GM12878 (cell line): ENCODE measurements around the gene CFAP74. TPM values are rescaled to one million over a fixed set of nuclear protein-coding genes. Genes with fewer than 3 reads are reported as not detected.

Experiments used
- ATAC-seq: fragments of 200-7000 bp; cut with Tn5 transposase; 3 replicates; pipeline ENCODE4 v1.9.1; 2020; ENCODE audit warnings: mild to moderate bottlenecking, moderate library complexity
- BruUV-seq: library from RNA; stranded (reverse); fragments of 400-500 nt; replicated peaks from 2 replicates; lab custom pipeline; 2021; lab: Mats Ljungman, UMichigan
- CTCF ChIA-PET: fragments of 300-600 bp; sonication (Branson Sonifier 250); formaldehyde crosslinking; extraction: SDS; loops from one replicate; lab custom pipeline; 2021; ENCODE audit warnings: inconsistent platforms; lab: Yijun Ruan, JAX
- POLR2A ChIA-PET: fragments of 350-600 bp; formaldehyde crosslinking; extraction: SDS; loops from one replicate; lab custom pipeline; 2021; ENCODE audit warnings: inconsistent platforms; lab: Charles Lee
- RAD21 ChIA-PET: fragments of 300-600 bp; sonication (Branson Sonifier 250); formaldehyde crosslinking; loops from one replicate; lab custom pipeline; 2023; ENCODE audit warnings: antibody characterized with exemption; ENCODE audit not compliant: unreplicated experiment; lab: Charles Lee
- SMC1A ChIA-PET: fragments of 300-600 bp; sonication (Branson Sonifier 250); formaldehyde crosslinking; loops from one replicate; lab custom pipeline; 2023; ENCODE audit not compliant: unreplicated experiment, uncharacterized antibody; lab: Charles Lee
- DNase-seq: peaks from one replicate; pipeline ENCODE4 v3.0.0-alpha.2; 2011; ENCODE audit warnings: low read depth, low spot score
- FAIRE-seq: peaks from 3 replicates; lab custom pipeline; 2011; peaks lifted over from hg19 to GRCh38; lab: Jason Lieb, UNC
- H2AFZ ChIP-seq: 2 replicates; pipeline ENCODE4 v1.6.0; 2011; ENCODE audit warnings: low read depth, low read length, control low read depth; ENCODE audit not compliant: control insufficient read depth
- H3K27ac ChIP-seq: 2 replicates; pipeline ENCODE4 v1.5.1; 2011; ENCODE audit warnings: control low read depth; ENCODE audit not compliant: control insufficient read depth, insufficient read depth
- H3K27me3 ChIP-seq, 2 experiments: replicated peaks in 1 of 2; 2 replicates each; pipeline versions ENCODE4 v1.6.0 to v1.6.1; 2011; ENCODE audit warnings: low read length in 1 of 2; ENCODE audit not compliant: control insufficient read depth in 2 of 2, insufficient read depth in 2 of 2
- H3K36me3 ChIP-seq, 2 experiments: 2 replicates each; pipeline ENCODE4 v1.5.1; 2011; ENCODE audit warnings: low read length in 1 of 2; ENCODE audit not compliant: control insufficient read depth in 2 of 2, insufficient read depth in 2 of 2
- H3K4me1 ChIP-seq: 2 replicates; pipeline ENCODE4 v1.6.1; 2011; ENCODE audit warnings: mild to moderate bottlenecking, low read length, moderate library complexity, mixed read lengths; ENCODE audit not compliant: control insufficient read depth, insufficient read depth
- H3K4me2 ChIP-seq: 2 replicates; pipeline ENCODE4 v1.6.0; 2011; ENCODE audit warnings: control low read depth; ENCODE audit not compliant: control insufficient read depth, insufficient read depth
- H3K4me3 ChIP-seq: fragments of 200-600 bp; sonication (generic); 2 replicates; pipeline ENCODE4 v1.5.1; 2016
- H3K79me2 ChIP-seq: 2 replicates; pipeline ENCODE4 v1.6.0; 2011; ENCODE audit warnings: low read length; ENCODE audit not compliant: control insufficient read depth, insufficient read depth
- H3K9ac ChIP-seq: 2 replicates; pipeline ENCODE4 v1.8.0; 2011; ENCODE audit warnings: low read length, control low read depth, mixed read lengths; ENCODE audit not compliant: control insufficient read depth, insufficient read depth
- H3K9me3 ChIP-seq: replicated peaks from 3 replicates; pipeline ENCODE4 v1.5.1; 2011; ENCODE audit warnings: mild to moderate bottlenecking, low read length; ENCODE audit not compliant: control insufficient read depth, insufficient read depth
- H4K20me1 ChIP-seq: 2 replicates; pipeline ENCODE4 v1.6.0; 2011; ENCODE audit not compliant: control insufficient read depth, insufficient read depth
- E4F1 ChIP-seq: fragments of 450-650 bp; IDR thresholded peaks from 2 replicates; pipeline ENCODE4 v1.6.1; 2018; ENCODE audit warnings: borderline replicate concordance, mild to moderate bottlenecking; ENCODE audit not compliant: partially characterized antibody
- MYC ChIP-seq: IDR thresholded peaks from 2 replicates; pipeline ENCODE4 v1.6.1; 2011; ENCODE audit warnings: mild to moderate bottlenecking, low read length, moderate library complexity, inconsistent platforms; ENCODE audit not compliant: insufficient read depth, insufficient replicate concordance, insufficient read length, severe bottlenecking
- NFXL1 ChIP-seq: fragments of 450-650 bp; IDR thresholded peaks from 2 replicates; pipeline ENCODE4 v1.6.1; 2017; ENCODE audit warnings: antibody characterized with exemption, mild to moderate bottlenecking, borderline replicate concordance
- YY1 ChIP-seq: IDR thresholded peaks from 2 replicates; pipeline ENCODE4 v1.6.1; 2011; ENCODE audit warnings: low read depth, mild to moderate bottlenecking, low read length
- ZZZ3 ChIP-seq: IDR thresholded peaks from 2 replicates; pipeline ENCODE4 v1.6.1; 2011; ENCODE audit warnings: low read depth; ENCODE audit not compliant: control insufficient read depth, insufficient read length
- WGBS: methylation state at CpG from one replicate; pipeline ENCODE4 v1.1.6; 2016; ENCODE audit warnings: low lambda C conversion rate; ENCODE audit not compliant: insufficient replicate concordance, insufficient coverage; ENCODE audit errors: missing lambda C conversion rate; 5-methylcytosine and 5-hydroxymethylcytosine counted together
- in situ Hi-C: fragments of 300-500 bp; cut with MboI; formaldehyde crosslinking; loops from 9 replicates; pipeline ENCODE4 v1.14.3; 2018; ENCODE audit warnings: mixed read lengths
- intact Hi-C: fragments of 100-400 bp; cut with micrococcal nuclease; formaldehyde crosslinking; loops from one replicate; pipeline ENCODE4 v1.14.2; 2022; ENCODE audit not compliant: unreplicated experiment
- polyA plus RNA-seq, 11 experiments: library from polyadenylated mRNA; depleted of rRNA in 4 of 11; unstranded in 6 of 11; stranded (reverse) in 5 of 11; fragments of >200 nt; fragmentation: Nextera tagmentation in 4 of 11; fragmentation: Illumina TruSeq in 1 of 11; extraction: Ambion mirVana in 4 of 11; extraction: Trizol in 1 of 11; gene quantifications; 1 replicate in 1 of 11; 2 replicates in 10 of 11; pipeline versions ENCODE4 v1.2.1 to v1.2.3, GENCODE V29; 2011 to 2016; ENCODE audit warnings: inconsistent platforms in 2 of 11, missing spikeins in 2 of 11, low read depth in 1 of 11
- total RNA-seq, 4 experiments: library from RNA; depleted of rRNA in 3 of 4; stranded (reverse); fragments of >200 nt in 3 of 4; fragmentation: Illumina TruSeq in 1 of 4; extraction: Trizol in 1 of 4; gene quantifications; 2 replicates each; pipeline versions ENCODE4 v1.2.1 to v1.2.3, GENCODE V29; 2013 to 2021

CFAP74 gene
- total and polyA plus RNA-seq, 10 of the 15 experiments (the other 5 are each of a cell fraction or from before 2014, with no cell fraction given) = 0.01 TPM; not detected in 9

- Histone ChIP-seq H3K79me2 (no peaks in the 10 kb centered on the region), H3K4me3 (no peak overlapping the region), H4K20me1 (no peaks in the 10 kb centered on the region), H3K27me3 (peaks cover 0 to 2% of the 10 kb centered on the region in 2 experiments; a peak in 1 of 4 replicates), H3K4me1 (peaks cover 12% of the 10 kb centered on the region), H3K4me2 (no peak overlapping the region), H3K9me3 (no peaks in the 10 kb centered on the region), H3K9ac (no peak overlapping the region), H3K36me3 (no peaks in the 10 kb centered on the region), H2AFZ (no peak overlapping the region), H3K27ac (no peak overlapping the region)
- in situ Hi-C loops (no loop called here), intact Hi-C loops (no loop called here)
- no TSS peak for BruUV-seq
- ChIA-PET POLR2A (no interaction called here), SMC1A (no interaction called here), RAD21 (no interaction called here), CTCF (no interaction called here)
- FAIRE-seq = no peak
- ATAC-seq = no peak
- DNase-seq = no peak
- 50% methylated on average over 20 of the region's 20 CpGs for WGBS
- no peak for TF ChIP-seq YY1
Measured at GRCh38 chr1:1914101-1914970, 89.2 kb downstream of the CFAP74 start.

- Histone ChIP-seq H3K4me3 (no peak overlapping the region), H3K9me3 (no peaks in the 10 kb centered on the region), H3K79me2 (no peaks in the 10 kb centered on the region), H2AFZ (no peak overlapping the region), H3K9ac (no peak overlapping the region), H3K27ac (no peak overlapping the region), H3K36me3 (no peaks in the 10 kb centered on the region), H3K4me2 (no peak overlapping the region), H3K27me3 (no peaks in the 10 kb centered on the region), H4K20me1 (no peaks in the 10 kb centered on the region), H3K4me1 (peaks cover 22% of the 10 kb centered on the region)
- ATAC-seq (no peak), DNase-seq (no peak), FAIRE-seq (no peak)
- BruUV-seq = no TSS peak
- 57% methylated on average over 13 of the region's 13 CpGs for WGBS
- SMC1A ChIA-PET = no interaction called here
- no peak for TF ChIP-seq ZZZ3
- no peak for TF ChIP-seq MYC
- no peak for TF ChIP-seq E4F1
- TF ChIP-seq NFXL1 = no peak
- in situ Hi-C loops (no loop called here), intact Hi-C loops (no loop called here)
- CTCF ChIA-PET = no interaction called here
- POLR2A ChIA-PET = no interaction called here
- RAD21 ChIA-PET = no interaction called here
Measured at GRCh38 chr1:1911350-1912041, 92.1 kb downstream of the CFAP74 start.
